Fibroblast of skin of left quadriceps (primary cell): ENCODE results near the gene EDA.
"Not testable (repeated sequence)": the region's sequence is repeated elsewhere in the genome, so short reads cannot be mapped to it uniquely, and the experiment has no call there.

ENCODE experiments used
- DNase-seq, 2 experiments: peaks; one replicate each; pipeline ENCODE4 v3.0.0-alpha.2; 2013; ENCODE audit warnings: low read depth in 2 of 2

The EDA gene

DNA sequence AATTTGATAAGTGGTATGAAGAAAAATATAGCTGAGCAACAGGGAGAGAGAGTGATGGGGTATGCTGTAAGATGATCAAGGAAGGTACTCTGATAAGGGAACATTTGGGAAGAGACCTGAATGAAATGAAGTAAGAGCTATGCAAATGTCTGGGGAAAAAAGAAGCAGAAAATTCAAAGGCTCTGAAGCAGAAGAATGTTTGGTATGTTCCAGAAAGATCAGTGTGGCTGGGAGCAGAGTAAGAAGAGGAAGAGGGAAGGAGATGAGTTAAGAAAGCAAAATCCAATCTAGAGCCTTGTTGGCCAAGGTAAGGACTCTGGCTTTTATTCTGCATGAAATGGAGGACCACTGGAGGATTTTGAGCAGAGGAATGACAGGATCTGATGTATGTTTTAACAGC, 343.8 kb downstream of the EDA start:
- DNase-seq, result no peak

DNA sequence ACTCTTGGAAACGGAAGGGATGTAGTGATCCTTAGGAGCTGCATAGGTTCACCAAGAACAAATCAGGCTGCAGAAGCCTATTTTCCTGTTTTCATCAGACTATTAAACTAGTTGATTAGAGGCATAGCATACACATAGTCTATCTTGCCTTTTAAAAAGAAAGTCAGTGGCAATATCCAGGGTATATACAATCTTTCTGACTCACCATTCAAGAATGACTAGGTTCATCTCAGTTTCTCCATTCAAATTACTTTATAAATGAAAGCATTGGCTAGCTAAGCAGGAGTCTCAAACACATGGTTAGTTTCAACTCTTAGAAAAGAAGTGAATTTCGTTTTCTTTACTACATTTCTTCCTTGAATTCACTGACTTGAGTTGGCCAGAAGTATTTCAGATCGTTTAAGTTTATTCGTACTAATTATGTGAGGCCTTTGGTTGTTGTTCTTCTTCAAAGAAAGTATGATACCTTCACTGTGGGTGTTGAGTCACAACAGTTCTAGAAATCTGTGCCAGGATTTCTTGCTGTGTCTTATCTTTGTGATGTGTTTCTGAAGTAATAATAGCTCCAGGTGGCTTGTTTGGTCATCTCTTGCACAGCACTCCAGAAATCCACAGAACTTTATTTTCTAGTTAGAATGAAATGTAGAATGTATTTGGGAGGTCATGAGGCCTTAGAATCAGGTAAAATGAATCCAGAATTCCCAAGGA, 345.6 kb downstream of the EDA start:
- no peak for DNase-seq

DNA sequence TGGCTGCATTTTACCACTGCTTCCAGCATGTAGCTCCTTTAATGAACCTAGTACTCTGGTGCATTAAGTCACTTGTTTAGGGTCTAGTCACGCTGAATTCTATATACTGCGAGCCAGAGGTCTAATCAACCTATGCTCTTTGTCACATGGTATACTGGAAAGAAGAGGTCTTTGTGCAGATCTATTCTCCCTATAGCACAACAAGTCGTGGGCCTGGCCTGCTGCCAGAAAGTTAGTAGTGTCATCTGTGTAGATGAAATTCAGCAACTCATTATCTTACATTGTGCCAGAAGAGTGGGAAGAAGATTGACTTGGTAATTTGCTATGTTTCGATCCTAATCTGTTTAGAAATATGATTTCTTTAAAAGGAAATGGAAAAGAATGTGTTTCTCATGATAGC, 353.0 kb downstream of the EDA start:
- no peak for DNase-seq

DNA sequence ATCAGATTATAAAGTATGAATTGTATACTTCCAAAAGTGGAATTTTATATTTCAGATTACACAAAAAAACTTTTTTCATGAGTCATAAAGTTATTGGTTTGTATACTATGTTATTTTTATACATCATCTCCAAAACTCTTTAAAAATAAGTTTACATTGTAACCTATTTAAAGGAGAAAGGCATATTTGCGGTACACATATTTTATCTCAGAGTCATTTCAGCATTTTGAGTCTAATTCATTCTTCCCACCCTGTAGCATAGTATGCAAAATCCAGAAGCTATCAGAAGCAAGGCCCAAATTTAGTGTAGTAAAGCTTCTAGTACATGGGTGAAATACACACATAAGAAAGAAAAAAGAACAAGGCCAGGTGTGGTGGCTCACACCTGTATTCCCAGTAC, 353.5 kb downstream of the EDA start:
- no peak for DNase-seq

DNA sequence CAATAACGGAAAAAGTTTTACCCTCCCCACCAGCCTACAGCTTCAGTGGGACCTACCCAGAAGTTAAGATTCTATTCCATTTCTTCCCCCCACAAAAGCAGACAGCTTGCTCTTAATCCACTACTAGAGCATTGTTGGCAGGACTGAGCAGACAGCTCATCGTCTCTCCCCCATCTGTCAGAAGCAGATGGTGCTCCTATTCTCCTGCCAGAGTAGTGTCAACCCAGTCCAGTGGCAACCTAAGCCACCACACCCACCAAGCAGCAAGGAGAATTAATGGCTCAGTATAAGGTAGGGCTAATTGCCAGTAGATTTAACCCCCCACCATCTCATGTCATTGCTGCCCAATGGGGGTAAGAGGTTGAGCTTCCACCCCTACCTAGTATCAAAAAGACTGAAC, 371.8 kb downstream of the EDA start:
- no peak for DNase-seq

DNA sequence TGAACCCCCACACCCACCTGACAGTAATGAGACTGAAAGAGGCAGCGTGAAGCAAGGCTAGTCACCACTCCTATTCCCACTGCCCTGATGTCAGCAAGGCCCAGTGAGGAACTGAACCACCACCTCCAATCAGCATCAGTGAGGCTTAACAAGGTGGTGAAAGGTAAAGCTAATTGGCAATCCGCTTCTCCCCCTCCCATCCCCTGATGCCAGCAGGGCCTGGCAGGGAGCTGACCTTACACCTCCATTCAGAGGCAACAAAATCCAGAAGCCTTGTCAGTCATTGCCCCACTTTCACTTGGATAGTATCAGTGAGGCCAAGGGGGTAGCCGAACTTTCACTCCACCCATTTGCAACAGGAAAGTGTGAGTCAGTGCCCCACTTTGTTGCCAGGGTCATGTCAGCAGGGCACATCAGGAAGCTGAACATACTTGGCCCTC, 373.1 kb downstream of the EDA start:
- no peak for DNase-seq

DNA sequence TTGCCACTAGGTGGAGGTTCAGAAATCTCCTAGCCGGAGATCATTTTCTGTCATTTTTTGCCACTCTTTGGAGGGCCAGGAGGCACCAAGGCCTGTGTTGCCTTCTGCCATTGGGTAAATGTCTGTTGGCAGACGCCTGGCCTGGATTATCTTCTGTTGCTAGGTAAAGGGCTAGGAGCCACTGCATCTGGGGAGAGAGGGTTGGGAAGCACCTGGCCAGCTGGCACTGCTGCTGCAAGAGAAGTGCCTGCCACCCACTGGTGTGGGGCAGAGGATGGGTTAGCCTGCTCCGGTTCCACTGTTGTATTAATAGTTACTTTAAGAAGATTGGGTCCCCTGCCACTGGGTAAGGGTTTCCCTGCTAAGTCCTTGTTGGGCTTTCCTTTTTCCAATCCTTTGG, 375.8 kb downstream of the EDA start:
- DNase-seq, result no peak

DNA sequence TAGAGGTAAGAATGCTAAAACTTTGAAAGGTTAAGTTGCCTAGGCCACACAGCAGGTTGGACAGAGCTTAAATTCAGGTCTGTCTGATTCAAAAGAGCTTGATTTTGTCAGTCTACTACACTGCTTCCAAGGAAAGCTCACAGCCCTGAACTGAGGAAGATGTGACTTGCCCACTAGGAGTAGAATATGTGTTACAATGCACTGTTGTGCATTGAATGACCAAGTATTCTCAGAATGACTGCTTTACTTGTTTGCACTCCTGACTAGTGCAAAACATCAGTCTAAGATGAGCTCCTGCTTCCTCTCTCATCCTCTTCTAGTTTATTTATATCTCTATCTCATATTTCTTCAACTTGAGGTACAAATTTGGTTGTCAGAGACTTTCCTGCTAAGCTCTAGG, 377.6 kb downstream of the EDA start:
- no peak for DNase-seq

DNA sequence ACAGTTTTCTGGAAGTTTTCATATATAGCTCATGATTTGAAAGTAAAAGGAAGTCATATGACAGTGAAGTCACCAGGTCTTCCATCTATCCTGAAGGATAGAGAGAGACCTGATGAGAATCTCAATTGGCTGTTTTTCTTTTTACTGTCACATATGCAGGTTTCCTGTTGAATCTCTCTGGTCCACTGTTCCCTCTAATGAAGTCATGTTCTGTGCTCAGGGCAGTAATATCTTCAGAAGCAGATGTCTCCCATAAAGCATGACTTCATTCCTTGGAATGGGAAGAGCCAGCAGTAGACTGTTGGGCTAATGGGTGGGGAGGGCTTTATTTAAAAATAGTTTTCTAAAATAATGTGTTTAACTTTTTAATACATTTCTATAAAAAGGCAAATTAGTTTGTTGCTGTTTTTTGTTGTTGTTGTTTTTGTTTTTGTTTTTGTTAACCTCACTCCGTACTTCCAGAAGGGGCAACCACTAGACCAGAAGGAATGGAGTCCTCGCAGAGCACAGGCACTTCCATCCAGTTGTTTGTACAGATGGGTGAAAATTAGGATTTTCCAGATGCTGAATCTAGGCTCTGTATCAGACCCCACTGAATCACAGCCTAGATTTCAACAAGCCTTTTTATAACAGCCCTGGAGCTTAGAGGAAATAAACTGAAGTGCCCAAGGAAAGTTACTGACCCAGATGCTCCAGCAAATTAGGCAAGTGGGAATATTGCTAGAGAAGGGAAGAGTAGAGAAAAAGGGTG, 379.6 kb downstream of the EDA start:
- DNase-seq, result no peak

DNA sequence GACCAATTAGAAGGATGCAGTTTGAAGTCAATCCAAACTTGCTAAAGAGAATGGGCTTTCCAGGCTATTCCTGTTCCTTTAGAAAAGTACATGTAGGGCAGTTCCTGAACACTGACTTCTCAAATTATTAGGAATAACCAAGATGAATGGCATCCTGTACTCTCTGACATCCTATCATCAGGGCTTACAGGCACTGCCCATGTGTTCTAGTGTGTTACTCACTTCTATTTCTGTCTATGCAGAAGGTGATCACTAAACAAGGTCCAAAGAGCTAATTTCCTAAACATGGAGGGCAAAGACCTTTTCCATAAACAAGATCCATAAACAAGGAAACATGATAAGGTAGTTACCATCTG, 380.2 kb downstream of the EDA start:
- no peak for DNase-seq

DNA sequence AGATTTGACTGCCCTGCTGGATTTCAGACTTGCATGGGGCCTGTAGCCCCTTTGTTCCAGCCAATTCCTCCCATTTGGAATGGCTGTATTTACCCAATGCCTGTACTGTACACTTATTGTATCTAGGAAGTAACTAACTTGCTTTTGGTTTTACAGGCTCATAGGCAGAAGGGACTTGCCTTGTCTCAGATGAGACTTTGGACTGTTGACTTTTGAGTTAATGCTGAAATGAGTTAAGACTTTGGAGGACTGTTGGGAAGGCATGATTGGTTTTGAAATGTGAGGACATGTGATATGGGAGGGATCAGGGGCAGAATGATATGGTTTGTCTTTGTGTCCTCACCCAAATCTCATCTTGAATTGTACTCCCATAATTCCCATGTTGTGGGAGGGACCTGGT, 382.4 kb downstream of the EDA start:
- not testable (repeated sequence) for DNase-seq

DNA sequence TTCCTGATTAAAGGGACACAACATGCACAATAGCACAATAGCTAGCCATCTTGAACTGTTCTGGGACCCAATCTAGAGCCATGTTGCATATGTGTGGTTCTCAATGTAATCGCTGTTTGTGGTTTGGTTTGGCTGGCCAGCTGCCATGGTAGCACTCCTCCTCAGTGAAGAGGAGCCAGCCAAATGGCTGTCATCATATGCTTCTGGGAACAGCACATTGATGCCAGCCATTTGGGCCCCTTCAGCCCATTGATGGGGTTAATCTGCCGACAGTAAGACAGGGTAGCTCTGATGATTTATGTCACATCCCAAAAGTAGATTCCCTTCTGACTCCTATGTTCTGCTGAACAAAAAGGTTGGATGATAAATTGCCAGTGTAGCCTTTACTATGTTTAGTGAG, 385.4 kb downstream of the EDA start:
- DNase-seq, result no peak

DNA sequence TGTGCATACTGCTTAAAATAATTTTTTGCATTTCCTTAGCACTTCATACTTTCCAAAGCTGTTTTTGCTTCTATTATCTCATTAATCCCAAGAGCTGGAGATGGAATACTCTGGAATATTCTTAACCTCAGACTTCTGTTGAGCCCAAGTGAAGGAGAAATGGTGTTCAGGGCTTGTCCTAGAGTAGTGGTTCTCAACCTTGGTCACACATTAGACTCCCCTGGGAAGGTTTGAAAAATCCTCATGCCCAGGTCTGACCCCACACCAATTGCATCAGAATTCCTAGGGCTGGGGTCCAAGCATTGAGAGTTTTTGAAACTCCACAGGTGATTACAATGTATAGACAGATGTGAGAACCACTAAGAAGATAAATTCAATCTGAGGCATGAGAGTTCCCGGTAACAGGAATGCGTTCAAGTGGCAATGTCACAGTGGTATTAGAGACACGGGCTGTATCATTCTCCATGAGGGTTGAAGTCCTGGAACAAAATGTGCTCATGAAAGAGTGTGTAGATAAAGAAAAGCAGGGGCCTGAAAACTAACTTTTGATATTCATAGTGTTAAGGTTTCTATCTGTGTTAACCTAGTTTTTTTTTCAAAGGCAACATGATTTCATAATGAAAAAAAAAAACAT, 385.9 kb downstream of the EDA start:
- DNase-seq, result no peak

DNA sequence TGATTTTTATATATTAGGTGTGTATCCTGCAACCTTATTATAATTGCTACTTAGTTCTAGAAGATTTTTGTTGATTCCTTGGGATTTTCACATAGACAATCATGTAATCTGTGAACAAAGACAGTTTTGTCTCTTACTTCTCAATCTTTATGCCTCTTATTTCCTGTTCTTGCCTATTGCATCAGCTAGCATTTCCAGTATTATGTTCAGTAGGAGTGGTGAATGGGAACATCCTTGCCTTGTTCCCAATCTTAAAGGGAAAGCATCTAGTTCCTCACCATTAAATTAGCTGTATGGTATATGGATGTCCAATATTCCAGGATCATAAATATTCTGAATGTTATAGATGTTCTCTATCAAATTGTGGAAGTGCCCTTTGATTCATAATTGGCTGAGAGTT, 392.0 kb downstream of the EDA start:
- DNase-seq, result no peak

DNA sequence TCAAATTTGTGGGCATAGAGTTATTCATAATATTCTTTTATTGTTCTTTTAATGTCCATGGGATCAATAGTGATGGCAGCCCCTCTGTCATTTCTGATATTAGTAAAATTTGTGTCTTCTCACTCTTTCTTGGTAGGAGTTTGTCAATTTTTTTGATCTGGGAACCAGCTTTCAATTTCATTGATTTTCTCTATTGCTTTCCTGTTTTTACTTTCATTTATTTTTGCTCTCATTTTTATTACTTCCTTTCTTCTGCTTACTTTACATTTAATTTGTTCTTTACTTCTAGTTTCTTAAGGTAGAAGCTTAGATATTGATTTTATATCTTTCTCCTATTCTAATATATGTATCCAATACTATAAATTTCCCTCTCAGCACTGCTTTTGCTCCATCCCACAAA, 393.1 kb downstream of the EDA start:
- no peak for DNase-seq

DNA sequence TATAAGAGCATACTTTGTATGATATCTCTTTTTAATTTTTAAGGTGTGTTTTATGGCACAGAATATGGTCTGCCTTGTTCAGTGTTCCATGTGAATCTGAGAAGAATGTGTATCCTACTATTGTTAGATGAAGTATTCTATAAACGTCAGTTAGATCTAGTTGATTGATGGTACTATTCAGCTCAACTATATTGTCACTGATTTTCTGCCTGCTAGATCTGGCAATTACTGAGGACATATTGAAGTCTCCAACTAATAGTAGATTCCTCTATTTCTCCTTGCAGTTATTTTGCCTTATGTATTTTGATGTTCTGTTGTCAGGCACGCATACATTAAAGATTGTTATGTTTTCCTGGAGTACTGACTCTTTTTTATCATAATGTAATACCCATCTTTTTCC, 394.1 kb downstream of the EDA start:
- no peak for DNase-seq

DNA sequence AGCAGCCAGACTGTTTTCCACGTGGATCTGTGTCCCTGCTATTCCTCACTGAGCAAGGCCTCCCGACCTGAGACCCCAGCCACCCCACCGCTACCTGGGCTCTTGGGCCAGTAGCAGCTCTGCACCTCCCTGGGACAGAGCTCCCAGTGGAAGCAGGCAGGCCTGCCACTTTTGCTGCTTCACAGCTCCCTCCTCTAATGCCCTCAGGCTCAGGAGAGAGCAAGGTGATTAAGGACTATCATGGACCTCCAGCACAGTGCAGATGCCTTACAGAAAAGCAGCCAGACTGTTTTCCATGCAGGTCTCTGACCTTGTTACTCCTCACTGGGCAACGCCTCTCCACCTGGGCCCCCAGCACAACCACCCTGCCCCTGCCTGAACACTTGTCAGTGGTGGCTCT, 396.8 kb downstream of the EDA start:
- DNase-seq, result no peak

DNA sequence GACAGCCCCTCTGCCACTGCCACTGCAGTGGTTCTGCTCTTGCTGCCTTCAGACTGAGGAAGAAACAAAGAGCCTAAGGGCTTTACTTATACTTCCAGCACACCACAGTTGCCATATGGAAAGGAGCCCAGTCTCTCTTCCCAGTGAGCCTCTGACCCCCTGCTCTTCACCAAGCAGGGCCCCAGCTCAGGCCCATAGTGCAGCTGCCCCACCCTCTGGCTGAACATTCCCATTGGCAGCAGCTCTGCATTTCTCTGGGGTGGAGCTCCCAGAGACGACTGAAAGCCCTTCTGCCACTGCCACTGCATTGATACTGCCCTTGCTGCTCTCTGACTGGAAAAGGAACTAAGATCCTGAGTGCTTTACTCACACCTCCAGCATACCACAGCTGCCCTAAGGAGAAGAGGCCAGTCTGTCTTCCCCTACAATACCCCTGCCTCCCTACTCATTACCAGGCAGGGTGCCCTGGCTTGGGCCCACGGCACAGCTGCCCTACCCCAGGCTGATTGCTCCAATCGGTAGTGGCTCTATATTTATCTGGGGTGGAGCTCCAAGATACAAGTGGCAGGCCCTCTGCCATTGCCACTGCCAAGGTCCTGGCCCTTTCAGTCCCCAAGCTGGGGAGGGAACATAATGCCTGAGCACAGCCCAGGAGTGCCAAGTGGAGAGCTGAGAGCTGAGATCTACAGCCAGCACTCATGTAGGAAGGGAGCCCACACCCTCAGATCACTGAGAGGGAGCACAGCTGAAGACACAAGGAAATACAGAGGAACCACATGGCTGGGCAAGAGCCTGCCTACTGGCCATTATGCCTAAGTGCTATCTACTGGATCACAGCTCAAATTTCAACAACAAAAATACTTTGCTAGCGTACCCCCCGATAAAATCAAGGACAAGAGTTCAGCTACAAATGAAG, 397.8 kb downstream of the EDA start:
- no peak for DNase-seq

DNA sequence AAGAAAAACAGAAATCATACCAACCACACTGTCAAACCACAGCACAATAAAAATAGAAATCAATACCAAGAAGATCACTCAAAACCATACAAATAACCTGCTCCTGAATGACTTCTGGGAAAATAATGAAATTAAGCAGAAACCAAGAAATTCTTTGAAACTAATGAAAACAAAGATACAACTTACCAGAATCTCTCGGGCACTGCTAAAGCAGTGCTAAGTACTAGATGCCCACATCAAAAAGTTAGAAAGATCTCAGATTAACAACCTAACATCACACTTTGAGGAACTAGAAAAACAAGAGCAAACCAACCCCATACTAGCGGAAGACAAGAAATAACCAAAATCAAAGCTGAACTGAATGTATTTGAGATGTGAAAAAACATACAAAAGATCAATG, 400.6 kb downstream of the EDA start:
- no peak for DNase-seq

DNA sequence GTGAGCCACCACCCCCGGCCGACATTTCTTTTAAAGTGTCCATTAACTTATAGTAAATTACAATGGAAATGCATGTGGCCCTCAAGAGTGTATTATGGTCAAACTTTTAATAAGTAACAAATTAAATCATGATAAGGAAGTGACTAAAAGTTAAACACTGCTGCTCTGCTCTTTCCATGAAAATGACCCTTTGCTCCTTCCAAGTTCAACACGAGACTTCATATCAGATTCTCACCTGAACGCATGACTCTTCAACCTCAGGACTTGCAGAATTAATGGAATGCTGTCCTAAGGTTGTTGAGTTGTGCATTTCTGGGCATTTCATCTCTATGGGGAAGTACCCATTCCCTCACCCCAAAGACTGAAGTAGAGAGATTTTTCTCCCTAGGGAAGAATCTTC, 406.7 kb downstream of the EDA start:
- no peak for DNase-seq

DNA sequence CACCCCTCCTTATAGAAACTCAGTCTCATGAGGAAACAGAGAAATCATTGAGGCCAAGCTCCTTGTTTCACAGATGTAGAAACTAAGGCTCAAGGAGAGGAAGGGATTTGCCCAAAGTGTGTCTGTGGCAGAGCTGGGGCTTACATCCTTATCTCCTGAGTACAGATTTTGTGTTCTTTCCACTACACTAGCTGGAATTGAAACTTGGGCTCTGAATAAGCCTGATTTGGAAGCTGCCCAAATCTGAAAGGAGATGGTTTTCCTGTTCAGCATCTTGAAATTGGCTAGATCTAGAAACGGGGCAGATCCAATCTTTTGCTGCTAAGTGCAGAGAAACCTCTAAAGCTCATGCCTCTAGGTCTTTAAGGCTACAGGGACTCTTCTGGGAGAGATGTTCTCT, 409.6 kb downstream of the EDA start:
- DNase-seq, result no peak
